ENCODE measurements around the gene GTF3C5.
A peak's percentile ranks its signal among the peaks of the same experiment; 100 is the strongest.

The GTF3C5 gene

GRCh38 chr9:133063159-133063499, 32.3 kb downstream of the GTF3C5 start:
- no peak for DNase-seq (ENCODE audit: extremely low read depth, insufficient read length)
- no peaks in the 10 kb centered on the region for H3K27me3 ChIP-seq (replicated peaks; ENCODE audit: control insufficient read depth, insufficient read depth, low read length)
- no peak overlapping the region for H3K4me3 ChIP-seq (replicated peaks; ENCODE audit: low read depth, low read length)
- TF ChIP-seq, protein P1, sequence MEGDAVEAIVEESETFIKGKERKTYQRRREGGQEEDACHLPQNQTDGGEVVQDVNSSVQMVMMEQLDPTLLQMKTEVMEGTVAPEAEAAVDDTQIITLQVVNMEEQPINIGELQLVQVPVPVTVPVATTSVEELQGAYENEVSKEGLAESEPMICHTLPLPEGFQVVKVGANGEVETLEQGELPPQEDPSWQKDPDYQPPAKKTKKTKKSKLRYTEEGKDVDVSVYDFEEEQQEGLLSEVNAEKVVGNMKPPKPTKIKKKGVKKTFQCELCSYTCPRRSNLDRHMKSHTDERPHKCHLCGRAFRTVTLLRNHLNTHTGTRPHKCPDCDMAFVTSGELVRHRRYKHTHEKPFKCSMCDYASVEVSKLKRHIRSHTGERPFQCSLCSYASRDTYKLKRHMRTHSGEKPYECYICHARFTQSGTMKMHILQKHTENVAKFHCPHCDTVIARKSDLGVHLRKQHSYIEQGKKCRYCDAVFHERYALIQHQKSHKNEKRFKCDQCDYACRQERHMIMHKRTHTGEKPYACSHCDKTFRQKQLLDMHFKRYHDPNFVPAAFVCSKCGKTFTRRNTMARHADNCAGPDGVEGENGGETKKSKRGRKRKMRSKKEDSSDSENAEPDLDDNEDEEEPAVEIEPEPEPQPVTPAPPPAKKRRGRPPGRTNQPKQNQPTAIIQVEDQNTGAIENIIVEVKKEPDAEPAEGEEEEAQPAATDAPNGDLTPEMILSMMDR (IDR thresholded peaks at IDR 0.05; ENCODE audit: insufficient read depth, low read length, poor library complexity, severe bottlenecking) = no peak
- H3K36me3 ChIP-seq (ENCODE audit: control insufficient read depth, insufficient read depth, low read length) = no peaks in the 10 kb centered on the region; the same call in 1 of the 2 replicates

- TF ChIP-seq, protein P1 (IDR thresholded peaks at IDR 0.05; ENCODE audit: insufficient read depth, low read length, poor library complexity, severe bottlenecking) = peak; percentile 3
- no peaks in the 10 kb centered on the region for H3K27me3 ChIP-seq (replicated peaks; ENCODE audit: control insufficient read depth, insufficient read depth, low read length)
- H3K36me3 ChIP-seq (ENCODE audit: control insufficient read depth, insufficient read depth, low read length) = no peaks in the 10 kb centered on the region; the same call in 1 of the 2 replicates
- no peak for DNase-seq (ENCODE audit: extremely low read depth, insufficient read length)
- H3K4me3 ChIP-seq (replicated peaks; ENCODE audit: low read depth, low read length) = no peak overlapping the region
These were observed 32.9 kb downstream of the GTF3C5 start for GRCh38 chr9:133063500-133064231.

GRCh38 chr9:133064241-133065069, 33.7 kb downstream of the GTF3C5 start:
- TF ChIP-seq, protein P1 (IDR thresholded peaks at IDR 0.05; ENCODE audit: insufficient read depth, low read length, poor library complexity, severe bottlenecking) = no peak
- Histone ChIP-seq H3K4me3 (replicated peaks; ENCODE audit: low read depth, low read length) (no peak overlapping the region), H3K27me3 (replicated peaks; ENCODE audit: control insufficient read depth, insufficient read depth, low read length) (no peaks in the 10 kb centered on the region), H3K36me3 (ENCODE audit: control insufficient read depth, insufficient read depth, low read length) (no peaks in the 10 kb centered on the region; the same call in 1 of the 2 replicates)
- DNase-seq (ENCODE audit: extremely low read depth, insufficient read length) = no peak

DNA sequence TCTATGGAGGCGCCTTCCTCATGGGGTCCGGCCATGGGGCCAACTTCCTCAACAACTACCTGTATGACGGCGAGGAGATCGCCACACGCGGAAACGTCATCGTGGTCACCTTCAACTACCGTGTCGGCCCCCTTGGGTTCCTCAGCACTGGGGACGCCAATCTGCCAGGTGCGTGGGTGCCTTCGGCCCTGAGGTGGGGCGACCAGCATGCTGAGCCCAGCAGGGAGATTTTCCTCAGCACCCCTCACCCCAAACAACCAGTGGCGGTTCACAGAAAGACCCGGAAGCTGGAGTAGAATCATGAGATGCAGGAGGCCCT, 34.2 kb downstream of the GTF3C5 start:
- Histone ChIP-seq H3K36me3 (ENCODE audit: control insufficient read depth, insufficient read depth, low read length) (no peaks in the 10 kb centered on the region; the same call in 1 of the 2 replicates), H3K27me3 (replicated peaks; ENCODE audit: control insufficient read depth, insufficient read depth, low read length) (no peaks in the 10 kb centered on the region), H3K4me3 (replicated peaks; ENCODE audit: low read depth, low read length) (no peak overlapping the region)
- no peak for DNase-seq (ENCODE audit: extremely low read depth, insufficient read length)
- TF ChIP-seq, protein P1 (IDR thresholded peaks at IDR 0.05; ENCODE audit: insufficient read depth, low read length, poor library complexity, severe bottlenecking) = no peak

DNA sequence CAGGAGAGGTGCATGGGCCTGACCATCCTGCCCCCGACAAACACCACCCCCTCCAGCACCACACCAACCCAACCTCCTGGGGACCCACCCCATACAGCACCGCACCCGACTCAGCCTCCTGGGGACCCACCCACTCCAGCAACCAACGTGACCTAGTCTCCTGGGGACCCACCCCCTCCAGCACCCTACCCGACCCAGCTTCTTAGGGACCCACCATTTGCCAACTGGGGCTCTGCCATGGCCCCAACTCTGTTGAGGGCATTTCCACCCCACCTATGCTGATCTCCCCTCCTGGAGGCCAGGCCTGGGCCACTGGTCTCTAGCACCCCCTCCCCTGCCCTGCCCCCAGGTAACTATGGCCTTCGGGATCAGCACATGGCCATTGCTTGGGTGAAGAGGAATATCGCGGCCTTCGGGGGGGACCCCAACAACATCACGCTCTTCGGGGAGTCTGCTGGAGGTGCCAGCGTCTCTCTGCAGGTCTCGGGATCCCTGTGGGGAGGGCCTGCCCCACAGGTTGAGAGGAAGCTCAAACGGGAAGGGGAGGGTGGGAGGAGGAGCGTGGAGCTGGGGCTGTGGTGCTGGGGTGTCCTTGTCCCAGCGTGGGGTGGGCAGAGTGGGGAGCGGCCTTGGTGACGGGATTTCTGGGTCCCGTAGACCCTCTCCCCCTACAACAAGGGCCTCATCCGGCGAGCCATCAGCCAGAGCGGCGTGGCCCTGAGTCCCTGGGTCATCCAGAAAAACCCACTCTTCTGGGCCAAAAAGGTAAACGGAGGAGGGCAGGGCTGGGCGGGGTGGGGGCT, 35.6 kb downstream of the GTF3C5 start:
- Histone ChIP-seq H3K4me3 (replicated peaks; ENCODE audit: low read depth, low read length) (no peak overlapping the region), H3K36me3 (ENCODE audit: control insufficient read depth, insufficient read depth, low read length) (no peaks in the 10 kb centered on the region; the same call in 1 of the 2 replicates), H3K27me3 (replicated peaks; ENCODE audit: control insufficient read depth, insufficient read depth, low read length) (no peaks in the 10 kb centered on the region)
- no peak for DNase-seq (ENCODE audit: extremely low read depth, insufficient read length)
- TF ChIP-seq, protein P1 (IDR thresholded peaks at IDR 0.05; ENCODE audit: insufficient read depth, low read length, poor library complexity, severe bottlenecking) = no peak

Data from GM06990 (cell line).